Suprapubic skin (tissue), 4 donors: ENCODE results near the gene TAF11L5.
"Not testable (repeated sequence)": the region's sequence is repeated elsewhere in the genome, so short reads cannot be mapped to it uniquely, and the experiment has no call there.

Experiments used
- CTCF ChIP-seq, 2 donors: fragments of 200-600 bp in 1 of 2; fragments of 450-650 bp in 1 of 2; sonication (generic) in 1 of 2; IDR thresholded peaks; one replicate each; pipeline ENCODE4 v1.5.1; 2016 to 2019; ENCODE audit warnings: antibody characterized with exemption in 2 of 2, mild to moderate bottlenecking in 1 of 2, moderate library complexity in 1 of 2
- EP300 ChIP-seq: sonication (generic); formaldehyde crosslinking; IDR thresholded peaks from one replicate; pipeline ENCODE4 v1.6.1; 2017; ENCODE audit warnings: antibody characterized with exemption
- POLR2A ChIP-seq, 2 donors: fragments of 450-650 bp; IDR thresholded peaks; one replicate each; pipeline ENCODE4 v1.6.1; 2017; ENCODE audit warnings: antibody characterized with exemption in 2 of 2, mild to moderate bottlenecking in 2 of 2, moderate library complexity in 2 of 2
- POLR2AphosphoS5 ChIP-seq, 3 donors: sonication (generic); formaldehyde crosslinking; IDR thresholded peaks; one replicate each; pipeline ENCODE4 v1.6.1; 2017; ENCODE audit warnings: antibody characterized with exemption in 3 of 3

GRCh38 chr5:17517526-17517925 lies 7.5 kb upstream of the TAF11L5 start:
- not testable (repeated sequence) for TF ChIP-seq CTCF (IDR thresholded peaks at IDR 0.05); POLR2A (IDR thresholded peaks at IDR 0.05); POLR2AphosphoS5 (IDR thresholded peaks at IDR 0.05); EP300
